Fibroblast of lung (primary cell): Measurements from ENCODE around the gene ATP6V0E1.

Experiments used
- EZH2 ChIP-seq: IDR thresholded peaks from 2 replicates; pipeline ENCODE4 v1.5.1; 2012; ENCODE audit warnings: low read length, control low read depth, mild to moderate bottlenecking; ENCODE audit errors: missing control alignments
- TF ChIP-seq, protein P1 (sequence below), 2 donors: IDR thresholded peaks in 1 of 2; conservative IDR thresholded peaks in 1 of 2; 1 replicate in 1 of 2; 2 replicates in 1 of 2; pipeline ENCODE4 v1.5.1; 2011 to 2012; ENCODE audit warnings: low read length in 2 of 2, control low read depth in 1 of 2, inconsistent platforms in 1 of 2, low read depth in 1 of 2, mild to moderate bottlenecking in 1 of 2

GRCh38 chr5:173003360-173003759 lies 19.8 kb downstream of the ATP6V0E1 start:
- TF ChIP-seq, protein P1, sequence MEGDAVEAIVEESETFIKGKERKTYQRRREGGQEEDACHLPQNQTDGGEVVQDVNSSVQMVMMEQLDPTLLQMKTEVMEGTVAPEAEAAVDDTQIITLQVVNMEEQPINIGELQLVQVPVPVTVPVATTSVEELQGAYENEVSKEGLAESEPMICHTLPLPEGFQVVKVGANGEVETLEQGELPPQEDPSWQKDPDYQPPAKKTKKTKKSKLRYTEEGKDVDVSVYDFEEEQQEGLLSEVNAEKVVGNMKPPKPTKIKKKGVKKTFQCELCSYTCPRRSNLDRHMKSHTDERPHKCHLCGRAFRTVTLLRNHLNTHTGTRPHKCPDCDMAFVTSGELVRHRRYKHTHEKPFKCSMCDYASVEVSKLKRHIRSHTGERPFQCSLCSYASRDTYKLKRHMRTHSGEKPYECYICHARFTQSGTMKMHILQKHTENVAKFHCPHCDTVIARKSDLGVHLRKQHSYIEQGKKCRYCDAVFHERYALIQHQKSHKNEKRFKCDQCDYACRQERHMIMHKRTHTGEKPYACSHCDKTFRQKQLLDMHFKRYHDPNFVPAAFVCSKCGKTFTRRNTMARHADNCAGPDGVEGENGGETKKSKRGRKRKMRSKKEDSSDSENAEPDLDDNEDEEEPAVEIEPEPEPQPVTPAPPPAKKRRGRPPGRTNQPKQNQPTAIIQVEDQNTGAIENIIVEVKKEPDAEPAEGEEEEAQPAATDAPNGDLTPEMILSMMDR (conservative IDR thresholded peaks at IDR 0.05 in 1 of 2, IDR thresholded peaks at IDR 0.05 in 1 of 2; ENCODE audit: low read depth in 1 of 2, low read length in 2 of 2), result no peak
- TF ChIP-seq EZH2, result no peak
